ENCODE results near the gene FKRP.

- no peak for TF ChIP-seq CTCF (conservative IDR thresholded peaks at IDR 0.05; ENCODE audit: low read length)
- no peak for TF ChIP-seq EZH2phosphoT487 (IDR thresholded peaks at IDR 0.05; ENCODE audit: borderline replicate concordance, low read depth, low read length)
Observed at GRCh38 chr19:46787331-46788261, 41.7 kb downstream of the FKRP start.
